ENCODE measurements around the gene C20orf202. TPM values are rescaled to one million over a fixed set of nuclear protein-coding genes. Genes with fewer than 3 reads are reported as not detected.
A peak's percentile ranks its signal among the peaks of the same experiment; 100 is the strongest.

The C20orf202 gene
- total RNA-seq, 1 experiment from 2014 or later = 0.13 TPM

DNA sequence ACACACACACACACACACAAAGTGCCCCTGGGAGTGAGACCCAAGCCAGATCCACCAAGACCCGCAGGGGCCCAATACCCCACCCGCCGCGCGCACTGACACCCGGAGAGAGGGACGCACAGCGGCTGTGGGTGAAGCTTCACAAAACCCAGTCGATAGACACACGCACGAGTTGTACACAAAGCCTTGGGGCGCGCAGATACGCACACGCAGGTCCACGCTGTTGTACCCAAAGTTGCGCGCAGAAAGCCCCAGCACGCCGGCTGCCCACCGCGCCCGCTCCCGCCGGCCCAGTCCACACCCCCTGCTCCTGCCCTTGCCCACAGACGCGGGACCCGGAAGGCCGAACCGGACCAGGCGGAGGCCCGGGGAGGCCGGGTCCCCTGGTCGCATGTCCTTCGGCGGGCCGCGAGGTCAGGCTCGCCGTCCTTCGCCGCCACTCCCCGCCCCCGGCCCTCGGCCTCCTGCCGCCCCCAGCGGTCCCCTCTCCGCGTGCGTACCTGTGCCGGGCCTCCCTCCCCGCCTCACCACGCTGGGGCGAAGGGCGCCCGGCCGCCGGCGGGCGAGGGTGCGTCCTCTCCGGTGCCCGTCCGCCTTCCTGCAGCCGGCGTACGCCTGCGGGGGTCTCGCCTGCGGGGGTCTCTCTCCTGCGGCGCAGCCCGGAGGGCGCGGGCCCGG lies 18.5 kb upstream of the C20orf202 start, which contains the start of gene TMEM74B:
Gene TMEM74B (minus strand): TSS at position 344 of the 678 bp plus-strand sequence. CDS start 1,180 bp downstream, outside the sequence.
- peak; percentile 4 for DNase-seq (ENCODE audit: low spot score)

DNA sequence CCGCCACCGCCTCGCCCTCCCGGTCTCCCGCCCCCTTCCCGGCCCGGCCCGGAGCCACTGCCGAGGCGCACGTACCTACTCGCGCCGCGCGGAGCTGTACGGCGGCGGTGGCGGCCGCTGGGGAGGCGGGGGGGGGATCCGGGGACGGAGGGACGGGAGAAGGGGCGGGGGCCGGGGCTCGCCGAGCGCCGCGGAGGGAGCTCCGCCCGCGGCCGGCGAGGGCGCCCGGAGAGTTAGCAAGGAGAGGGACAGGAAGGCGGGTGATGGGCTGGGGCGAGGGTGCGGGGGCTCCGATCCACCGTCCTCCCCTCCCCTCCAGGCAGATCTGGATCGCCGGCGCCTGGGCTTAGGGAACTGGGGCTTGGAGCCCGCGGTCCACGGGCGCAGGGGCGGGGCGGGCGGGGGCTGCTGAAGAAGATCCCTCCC lies 17.9 kb upstream of the C20orf202 start:
- peak; percentile 7 for DNase-seq (ENCODE audit: low spot score)

DNA sequence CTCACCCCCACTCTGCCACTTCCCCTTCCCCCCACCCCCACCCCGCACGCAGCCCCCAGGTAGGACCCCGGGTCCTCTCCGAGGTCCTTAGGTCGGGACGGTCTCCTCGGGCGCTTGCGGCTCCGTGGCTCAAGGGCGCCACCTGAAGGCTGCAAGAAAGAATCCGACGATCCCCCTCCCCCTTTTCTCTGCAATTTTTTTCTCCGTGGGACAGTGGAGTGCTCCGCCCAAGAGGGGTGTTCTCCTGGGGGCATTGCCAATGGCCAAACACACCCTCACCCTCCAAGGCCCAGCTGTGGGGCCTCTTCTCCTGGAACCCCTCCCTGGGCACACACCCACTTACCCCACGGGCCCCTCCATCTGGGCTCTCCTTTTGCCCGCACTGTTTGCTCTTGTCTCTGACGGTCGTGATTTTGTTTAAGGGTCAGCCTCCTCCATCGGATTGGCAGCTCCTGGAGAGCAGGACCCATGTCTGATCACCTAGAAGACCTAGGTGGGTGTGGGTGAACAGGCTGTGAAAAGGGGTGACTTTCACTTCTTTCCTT lies 17.4 kb upstream of the C20orf202 start:
- DNase-seq (ENCODE audit: low spot score) = peak; percentile 49

DNA sequence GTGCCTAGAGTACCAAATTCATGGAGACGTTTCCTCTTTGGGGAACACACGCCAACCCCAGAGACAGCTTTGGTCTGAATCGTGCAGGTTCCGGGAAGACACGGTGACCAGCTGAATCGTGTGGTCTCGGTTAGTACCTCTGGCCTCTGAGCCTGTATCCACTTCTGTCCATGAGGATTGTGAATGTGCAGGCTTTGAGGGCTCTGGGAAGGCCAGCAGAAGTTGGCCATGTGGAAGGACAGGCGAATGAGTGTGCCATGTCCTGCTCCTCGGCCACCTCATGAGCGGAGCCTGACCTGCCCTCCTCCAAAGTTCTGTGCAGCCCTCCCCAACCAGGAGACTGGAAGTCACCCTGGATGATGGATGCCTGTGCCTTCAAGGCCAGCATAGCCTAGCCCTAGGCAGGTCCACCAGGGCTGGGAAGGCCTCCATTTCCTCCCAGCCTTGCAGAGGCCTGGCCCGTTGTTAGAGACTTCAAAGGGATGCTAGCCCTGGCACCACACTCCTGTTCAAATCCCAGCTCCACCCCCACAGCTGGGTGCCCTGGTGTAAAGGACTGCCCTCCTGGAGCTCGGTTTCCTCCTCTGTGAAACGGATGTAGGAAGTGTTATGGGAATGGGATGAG lies 16.8 kb upstream of the C20orf202 start:
- peak; percentile 26 for DNase-seq (ENCODE audit: low spot score)

DNA sequence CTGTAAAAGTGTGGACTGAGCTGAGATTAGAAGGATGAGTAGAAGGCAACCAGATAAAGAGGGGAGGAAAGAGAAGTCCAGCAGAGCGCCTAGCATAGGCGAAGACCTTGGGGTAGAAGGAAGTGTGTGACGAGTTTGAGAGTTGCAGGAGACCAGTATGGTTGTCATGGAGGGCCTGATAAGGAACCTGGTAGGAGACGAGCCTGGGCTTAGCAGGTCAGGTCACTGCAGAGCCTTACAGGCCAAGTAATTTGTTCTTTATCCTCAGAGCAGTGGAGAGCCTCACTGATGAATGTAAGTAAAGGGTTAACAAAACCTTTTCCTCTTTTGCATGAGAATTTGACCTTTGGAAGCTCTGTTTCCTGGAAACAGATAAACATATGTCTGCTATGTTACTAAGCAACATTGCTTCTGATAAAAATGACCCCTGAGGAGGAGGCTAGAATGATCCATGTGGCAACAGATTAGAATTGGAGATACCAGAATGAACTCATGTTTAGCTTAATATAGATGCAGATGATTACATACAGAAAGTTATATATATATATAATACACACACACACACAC lies 15.6 kb upstream of the C20orf202 start:
- peak; percentile 74 for DNase-seq (ENCODE audit: low spot score)

DNA sequence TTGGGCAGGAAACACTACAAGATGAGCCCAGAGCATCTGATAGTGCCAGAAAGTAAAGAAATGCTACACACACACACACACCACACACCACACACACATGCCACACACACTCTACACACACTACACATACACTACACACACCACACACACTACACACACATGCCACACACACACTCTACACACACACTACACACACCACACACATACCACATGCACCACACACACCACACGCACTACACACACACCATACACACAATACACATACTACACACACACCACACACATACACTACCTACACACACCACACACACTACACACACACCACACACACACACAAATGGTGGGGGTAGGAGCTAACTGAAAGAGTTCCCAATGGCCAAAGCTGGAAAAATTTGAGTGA lies 14.9 kb upstream of the C20orf202 start:
- DNase-seq (ENCODE audit: low spot score) = no peak

DNA sequence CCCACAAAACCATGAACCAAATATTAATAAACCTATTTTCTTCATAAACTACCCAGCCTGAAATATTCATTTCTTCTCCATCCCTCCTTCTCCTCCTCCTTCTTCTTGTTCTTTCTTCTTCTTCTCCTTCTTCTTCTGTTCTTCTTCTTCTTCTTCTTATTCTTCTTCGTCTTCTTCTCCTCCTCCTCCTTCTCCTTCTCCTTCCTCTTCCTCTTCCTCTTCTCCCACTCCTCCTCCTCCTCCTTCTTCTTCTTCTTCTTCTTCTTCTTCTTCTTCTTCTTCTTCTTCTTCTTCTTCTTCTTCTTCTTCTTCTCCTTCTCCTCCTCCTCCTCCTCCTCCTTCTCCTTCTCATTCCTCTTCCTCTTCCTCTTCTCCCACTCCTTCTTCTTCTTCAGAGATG lies 13.4 kb upstream of the C20orf202 start:
- no peak for DNase-seq (ENCODE audit: low spot score)

DNA sequence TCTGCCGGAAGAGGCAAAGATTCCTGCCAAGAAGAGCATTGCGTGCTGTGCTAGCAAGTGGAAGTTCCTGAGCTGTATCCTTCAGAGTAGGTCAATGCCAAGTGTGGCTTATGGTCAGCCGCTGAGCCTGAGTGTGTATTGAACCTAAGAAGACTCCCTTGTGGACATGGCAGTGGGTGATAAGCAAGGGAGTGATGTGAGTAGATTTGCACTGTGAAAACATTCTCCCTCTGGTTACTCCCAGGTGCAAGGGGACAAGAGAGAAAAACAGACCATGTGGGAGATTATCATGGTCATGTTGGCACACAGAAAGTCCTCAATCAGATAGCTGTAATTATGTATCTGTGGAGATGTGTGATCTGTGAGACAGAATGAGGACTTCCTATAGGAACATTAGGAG lies 12.4 kb upstream of the C20orf202 start:
- DNase-seq (ENCODE audit: low spot score) = no peak

DNA sequence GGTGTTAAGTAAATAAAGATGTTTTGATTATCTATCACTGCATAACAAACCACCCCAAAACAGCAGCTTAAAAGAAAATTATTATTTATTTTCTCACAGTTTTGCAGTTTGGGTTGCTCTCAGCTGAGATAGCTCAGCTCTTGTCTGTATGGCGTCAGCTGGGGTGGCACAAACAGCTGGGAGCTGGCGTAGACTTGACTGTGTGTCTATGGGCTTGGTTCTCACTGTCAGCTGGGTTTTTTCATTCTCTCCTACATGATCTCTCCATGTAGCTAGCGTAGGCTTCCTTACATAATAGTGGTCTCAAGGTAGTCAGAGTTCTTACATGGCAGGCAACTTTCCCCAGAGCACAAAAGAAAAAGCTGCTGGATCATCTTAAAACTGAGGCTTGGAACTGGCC lies 12.0 kb upstream of the C20orf202 start:
- no peak for DNase-seq (ENCODE audit: low spot score)

DNA sequence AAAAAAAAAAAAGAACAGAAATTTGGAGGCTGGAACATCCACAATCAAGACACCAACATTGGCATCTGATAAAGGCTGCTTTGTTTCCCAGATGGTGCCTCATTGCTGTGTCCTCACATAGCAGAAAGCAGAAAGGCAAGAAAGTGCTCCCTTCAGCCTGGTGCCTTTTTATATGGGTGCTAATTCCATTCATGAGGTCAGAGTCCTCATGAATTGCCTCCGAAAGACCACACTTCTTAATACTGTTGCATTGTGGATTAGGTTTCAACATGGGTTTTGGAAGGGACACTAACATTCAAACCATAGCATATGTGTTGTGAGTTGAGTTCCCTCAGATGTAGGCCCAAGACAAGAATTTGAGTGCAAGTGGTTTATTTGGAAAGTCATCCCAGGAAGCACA lies 8.0 kb upstream of the C20orf202 start:
- no peak for DNase-seq (ENCODE audit: low spot score)

DNA sequence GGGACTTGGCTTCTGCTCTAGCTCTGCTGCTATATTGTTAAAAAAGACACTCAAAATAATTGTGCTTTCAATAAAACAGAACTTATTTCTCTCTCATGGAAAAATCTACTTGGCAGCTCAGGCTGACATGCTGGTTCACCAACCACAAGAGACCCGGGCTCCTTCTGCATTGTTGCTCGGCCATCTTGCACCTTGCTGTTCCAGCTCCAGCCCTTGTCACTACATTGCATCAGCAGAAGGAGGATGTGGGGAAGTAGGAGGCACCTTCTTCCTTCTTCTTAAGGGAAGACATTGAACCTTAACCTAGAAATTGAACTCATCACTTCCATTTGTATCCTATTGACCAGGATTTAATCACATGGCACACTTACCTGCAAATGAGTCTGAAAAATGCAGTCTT lies 6.6 kb upstream of the C20orf202 start:
- DNase-seq (ENCODE audit: low spot score) = no peak

DNA sequence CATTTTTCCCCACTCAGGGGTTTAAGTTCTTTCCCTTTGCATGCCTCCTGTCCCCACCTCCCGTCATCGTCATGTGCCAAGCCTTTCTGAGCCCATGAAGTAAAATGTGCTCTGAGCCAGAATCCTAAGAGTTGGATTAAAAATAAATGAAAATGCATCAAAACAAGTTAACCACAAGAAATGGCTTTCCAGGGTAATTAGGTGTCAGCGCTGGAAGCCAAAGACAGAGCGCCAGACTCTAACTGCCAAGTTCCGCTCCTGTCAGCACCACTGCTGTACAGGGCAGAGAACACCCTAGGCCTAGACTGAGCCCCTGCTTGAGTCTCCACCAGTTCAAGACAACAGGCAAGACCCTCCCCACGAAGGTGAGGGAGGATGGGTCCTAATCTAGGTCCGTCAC lies 5.5 kb upstream of the C20orf202 start:
- no peak for DNase-seq (ENCODE audit: low spot score)

DNA sequence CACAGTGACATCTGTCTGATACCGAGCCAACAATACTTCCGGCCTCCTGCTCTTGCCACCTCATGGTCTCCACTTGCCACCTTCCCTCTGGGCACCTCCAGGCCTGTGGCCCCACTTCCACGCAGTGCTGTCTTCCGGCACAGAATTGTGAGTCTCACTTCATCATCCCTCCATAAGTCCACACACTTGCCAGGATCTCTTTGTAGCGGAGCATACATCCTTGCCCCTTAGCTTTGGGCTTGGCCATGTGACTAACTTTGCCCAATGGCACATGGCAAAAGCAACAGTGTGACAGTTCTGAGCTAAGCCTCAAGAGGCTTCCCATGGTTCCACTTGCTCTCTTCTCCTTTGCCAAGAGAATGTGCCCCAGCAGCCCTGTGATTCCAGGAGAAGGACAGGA lies 4.5 kb upstream of the C20orf202 start:
- no peak for DNase-seq (ENCODE audit: low spot score)

DNA sequence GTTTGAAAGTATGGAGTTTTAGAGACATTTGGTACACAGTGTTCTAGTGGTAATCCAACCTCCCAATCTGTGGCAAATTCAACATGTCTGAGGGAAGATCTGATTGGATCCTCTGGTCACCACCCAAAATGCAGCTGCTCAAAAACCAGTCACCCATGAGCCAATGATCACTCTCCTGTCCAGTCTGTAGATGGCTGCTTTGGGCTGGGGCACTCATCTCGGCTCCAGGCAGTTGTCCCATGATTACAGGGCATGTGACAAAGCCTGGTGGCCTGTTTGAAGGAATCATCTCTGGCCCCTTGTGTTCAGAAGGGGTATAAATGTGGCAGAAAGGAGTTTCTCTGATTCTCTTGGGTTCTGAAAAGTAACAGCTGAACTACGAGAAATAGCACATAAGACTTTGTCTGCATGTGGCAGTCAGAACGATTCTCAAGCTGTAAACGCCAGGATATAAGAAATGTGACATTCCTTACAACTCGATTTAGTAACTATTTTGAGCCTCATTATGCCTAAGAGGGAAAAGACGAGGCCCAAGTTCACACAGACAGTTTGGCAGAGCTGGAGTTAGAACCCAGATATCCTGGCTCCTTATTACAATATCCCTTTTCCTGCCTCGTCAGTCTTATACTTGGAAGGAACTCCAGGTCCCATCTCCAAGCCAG lies 3.9 kb upstream of the C20orf202 start:
- no peak for DNase-seq (ENCODE audit: low spot score)

DNA sequence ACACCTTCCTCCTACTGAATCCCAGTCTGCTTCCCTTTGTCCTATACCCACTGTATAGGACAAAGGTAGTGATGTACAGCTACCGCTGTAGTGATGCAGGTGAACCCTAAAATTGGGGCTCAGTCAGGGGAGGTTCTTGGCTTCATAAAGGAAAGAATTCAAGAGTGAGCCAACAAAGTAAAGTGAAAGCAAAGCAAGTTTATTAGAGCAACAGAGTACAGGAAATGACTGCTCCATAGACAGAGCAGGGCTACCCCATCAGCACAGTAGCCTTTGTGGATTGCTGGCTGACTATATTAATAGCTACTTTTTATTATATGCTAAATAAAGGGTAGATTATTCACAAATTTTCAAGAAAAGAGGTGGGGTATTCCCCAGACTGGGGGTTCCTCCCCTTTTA lies 3.3 kb upstream of the C20orf202 start:
- no peak for DNase-seq (ENCODE audit: low spot score)

DNA sequence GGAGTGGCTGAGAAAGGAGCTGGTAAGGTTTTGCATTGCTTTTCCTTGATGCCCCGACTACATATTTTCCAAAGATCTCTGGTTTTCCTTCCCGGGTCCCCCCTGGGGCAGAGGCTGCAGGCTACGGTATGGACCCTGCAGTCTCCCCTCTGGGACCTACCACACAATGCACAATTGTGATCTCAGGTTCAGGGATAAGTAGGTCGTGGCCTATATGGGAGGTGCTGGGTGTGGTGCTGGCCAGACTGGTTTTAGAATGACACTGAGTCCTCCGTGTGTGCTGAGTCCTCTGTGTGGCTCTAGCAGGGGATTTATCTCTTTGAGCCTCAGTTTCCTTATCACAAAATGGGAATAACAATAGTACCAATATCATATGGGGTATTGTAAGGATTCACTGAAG lies 376 bp downstream of the C20orf202 start:
- DNase-seq (ENCODE audit: low spot score) = no peak

DNA sequence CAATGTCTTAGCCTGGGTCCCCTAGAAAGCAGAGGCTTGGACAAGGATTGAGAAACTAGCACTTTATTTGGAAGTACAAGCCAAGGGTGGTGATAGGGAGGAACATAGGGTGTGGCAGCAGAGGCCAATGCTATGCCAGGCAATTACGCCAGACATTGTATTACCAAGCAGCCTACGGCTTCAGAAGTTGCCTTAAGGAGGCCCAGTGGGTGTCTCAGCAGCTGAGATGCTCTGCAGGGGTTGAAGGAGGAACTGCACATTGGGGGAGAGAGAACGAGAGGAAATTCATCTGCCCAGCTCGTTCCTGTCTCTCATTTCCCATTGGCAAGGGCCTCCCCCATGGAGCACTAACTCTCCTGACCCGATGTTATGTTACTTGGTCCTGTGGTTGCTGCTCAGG lies 859 bp downstream of the C20orf202 start:
- DNase-seq (ENCODE audit: low spot score) = no peak

DNA sequence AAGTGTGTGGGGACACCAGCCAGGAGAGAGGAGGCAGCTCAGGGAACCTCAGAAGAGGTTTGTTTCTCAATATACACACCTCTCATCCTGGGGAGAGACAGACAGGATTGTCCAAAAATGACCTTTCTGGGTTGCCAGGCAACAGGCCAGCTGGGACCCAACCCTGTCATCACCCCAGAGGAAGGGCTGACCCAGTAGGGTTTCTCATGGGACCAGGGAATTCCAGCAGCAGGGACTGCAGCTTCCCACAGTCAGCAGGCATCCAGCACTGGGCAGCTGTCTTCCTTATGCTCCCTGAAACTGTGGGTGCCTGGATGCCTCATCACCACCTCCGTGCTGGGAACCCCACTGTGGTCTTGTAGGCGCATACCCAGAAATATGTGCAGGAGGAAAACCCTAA lies 1.3 kb downstream of the C20orf202 start:
- DNase-seq (ENCODE audit: low spot score) = no peak

DNA sequence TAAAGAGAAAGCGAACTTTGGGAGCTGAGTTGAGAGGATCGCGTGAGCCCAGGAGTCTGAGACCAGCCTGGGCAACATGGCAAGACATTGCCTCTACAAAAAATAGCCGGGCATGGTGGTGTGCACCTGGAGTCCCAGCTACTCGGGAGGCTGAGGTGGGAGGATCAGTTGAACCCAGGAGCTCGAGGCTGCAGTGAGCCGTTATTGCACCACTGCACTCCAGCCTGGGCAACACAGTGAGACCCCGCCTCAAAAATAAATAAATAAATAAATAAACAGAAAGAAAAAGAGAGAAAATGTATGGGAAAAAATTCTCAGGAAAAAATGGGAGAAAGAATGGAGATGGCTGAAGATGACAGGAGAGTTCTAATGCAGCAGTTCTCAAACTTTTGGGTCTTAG lies 2.5 kb downstream of the C20orf202 start:
- no peak for DNase-seq (ENCODE audit: low spot score)

DNA sequence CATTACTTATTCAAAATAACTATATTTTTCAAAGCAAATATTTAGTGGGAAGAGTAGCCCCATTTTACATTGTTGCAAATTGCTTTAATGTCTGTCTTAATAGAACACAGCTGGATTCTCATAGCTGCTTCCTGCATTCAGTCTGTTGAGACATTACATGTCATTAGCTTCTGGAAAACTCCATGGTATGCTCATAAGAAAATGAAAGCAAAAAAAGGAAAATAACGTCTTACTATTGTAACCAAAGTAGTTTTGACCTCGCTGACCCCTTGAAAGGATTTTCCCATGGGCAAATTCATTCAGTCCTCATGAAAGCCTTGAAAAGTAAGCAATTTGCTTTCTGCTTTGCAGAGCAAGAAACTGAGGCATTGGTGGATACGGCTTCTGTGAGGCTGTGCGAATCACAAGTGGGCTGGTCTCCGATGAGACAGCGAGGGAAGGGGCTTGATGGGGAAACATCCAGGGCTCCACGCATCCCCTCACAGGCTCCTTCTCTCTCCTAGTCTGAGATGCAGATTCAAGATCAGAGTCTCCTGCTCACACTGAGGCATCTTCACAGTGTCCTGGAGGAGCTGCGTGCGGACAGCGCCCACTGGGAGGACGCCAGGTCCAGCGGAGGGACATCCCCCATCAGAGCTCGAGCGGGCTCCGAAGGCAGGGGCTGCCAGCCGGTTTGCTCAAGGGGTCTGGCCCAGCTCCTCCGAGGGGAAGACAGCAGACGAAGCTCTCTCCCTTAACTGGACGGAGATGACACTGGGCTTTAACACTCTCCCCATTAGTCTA lies 3.3 kb downstream of the C20orf202 start:
- DNase-seq (ENCODE audit: low spot score) = no peak

DNA sequence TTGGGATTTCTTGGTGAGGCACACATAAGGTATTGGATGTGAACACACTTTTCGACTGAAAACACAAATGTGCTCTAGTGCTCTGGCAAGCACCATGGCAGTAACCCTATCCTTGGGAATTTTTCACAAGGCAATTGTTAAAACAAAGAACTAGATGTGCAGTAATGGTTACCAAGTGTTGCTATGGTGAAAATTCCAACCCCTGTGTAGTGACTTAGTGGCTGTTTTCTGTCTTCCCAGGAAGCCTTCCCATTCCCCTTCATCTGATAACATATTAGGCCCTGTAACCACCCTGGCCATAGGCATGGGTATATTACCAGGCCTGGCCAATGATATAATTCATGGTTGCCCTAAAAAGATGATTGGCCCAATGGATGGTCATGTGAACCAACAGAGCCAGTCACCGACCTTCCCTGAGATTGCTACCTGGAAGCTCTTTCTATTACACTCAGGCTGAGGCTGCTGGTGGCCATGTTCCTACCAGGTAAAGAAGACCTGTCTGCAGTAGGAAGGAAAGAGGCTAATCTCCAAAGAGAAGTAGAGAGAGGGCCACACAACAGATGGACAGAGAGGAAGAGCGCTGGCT lies 4.1 kb downstream of the C20orf202 start:
- no peak for DNase-seq (ENCODE audit: low spot score)
